ENCODE data around the gene MIXL1. TPM values are rescaled to one million over a fixed set of nuclear protein-coding genes. Genes with fewer than 3 reads are reported as not detected.
A peak's percentile ranks its signal among the peaks of the same experiment; 100 is the strongest.

The MIXL1 gene
- total and polyA plus RNA-seq, 2 of the 13 experiments (the other 11 are each of a cell fraction or from before 2014, with no cell fraction given): 7.6 to 18.5 TPM

- peak overlapping the region; percentile 87 to 97 (median 90) for H3K4me3 ChIP-seq (replicated peaks in 1 of 3; ENCODE audit: insufficient read depth in 1 of 3, low read depth in 2 of 3, low read length in 3 of 3)
- POLR2A ChIA-PET: no interaction called here
- in situ Hi-C loops (cut with HindIII; ENCODE audit: extremely low pct_ligation_motif_present, low pct_unique_long_range_greater_than_20kb): loop anchor here (5.0 kb wide), 1 partner anchor 55 kb away; no protein-coding TSS in a partner anchor
- DNase-seq (ENCODE audit: low spot score) (no peak), ATAC-seq (no peak), FAIRE-seq (no peak)
- H4K20me1 ChIP-seq (ENCODE audit: insufficient read depth, low read length): peaks cover 30% of the 10 kb centered on the region
- peaks cover 43% of the 10 kb centered on the region for H3K79me2 ChIP-seq (ENCODE audit: insufficient read depth, low read length)
- H3K27ac ChIP-seq (ENCODE audit: extremely low read length, insufficient read depth, low read length): peak overlapping the region; percentile 74
- 4% methylated on average over 3 of the region's 10 CpGs for WGBS (ENCODE audit: low lambda C conversion rate)
- CTCF ChIA-PET (ENCODE audit: low intra/inter-chr PET ratio, low total read pairs): no interaction called here
- no peaks in the 10 kb centered on the region for H3K9me3 ChIP-seq (ENCODE audit: low read length)
- no peaks in the 10 kb centered on the region; a peak in 1 of 5 replicates for H3K27me3 ChIP-seq (ENCODE audit: control insufficient read depth in 1 of 2, insufficient read depth in 2 of 2, low read length in 2 of 2)
- no peak overlapping the region for H2AFZ ChIP-seq (ENCODE audit: low read length)
- intact Hi-C loops (cut with micrococcal nuclease; ENCODE audit: unreplicated experiment): no loop called here
- peak overlapping the region; percentile 97 for H3K9ac ChIP-seq (ENCODE audit: insufficient read depth, low read depth, low read length)
- BruUV-seq (replicated peaks): TSS peak; percentile 94
- peaks cover 2% of the 10 kb centered on the region in 2 experiments; a peak in 2 of 5 replicates for H3K36me3 ChIP-seq (replicated peaks in 1 of 2; ENCODE audit: control insufficient read depth in 1 of 2, insufficient read depth in 2 of 2, low read length in 2 of 2)
- peaks cover 34% of the 10 kb centered on the region for H3K4me1 ChIP-seq (ENCODE audit: insufficient read depth, low read length)
- H3K4me2 ChIP-seq (ENCODE audit: low read depth, low read length): peak overlapping the region; percentile 76
- no peak for TF ChIP-seq XRCC5 (optimal IDR thresholded peaks at IDR 0.05; ENCODE audit: low read length)
- 0 out of 2 replicates have a peak, but pooled peaks have one; percentile 58 for TF ChIP-seq HDAC1 (CRISPR knock-in tag; IDR thresholded peaks at IDR 0.05)
- TF ChIP-seq HOXD1 (CRISPR knock-in tag; IDR thresholded peaks at IDR 0.05): 0 out of 2 replicates have a peak, but pooled peaks have one; percentile 4
- TF ChIP-seq, protein P1, sequence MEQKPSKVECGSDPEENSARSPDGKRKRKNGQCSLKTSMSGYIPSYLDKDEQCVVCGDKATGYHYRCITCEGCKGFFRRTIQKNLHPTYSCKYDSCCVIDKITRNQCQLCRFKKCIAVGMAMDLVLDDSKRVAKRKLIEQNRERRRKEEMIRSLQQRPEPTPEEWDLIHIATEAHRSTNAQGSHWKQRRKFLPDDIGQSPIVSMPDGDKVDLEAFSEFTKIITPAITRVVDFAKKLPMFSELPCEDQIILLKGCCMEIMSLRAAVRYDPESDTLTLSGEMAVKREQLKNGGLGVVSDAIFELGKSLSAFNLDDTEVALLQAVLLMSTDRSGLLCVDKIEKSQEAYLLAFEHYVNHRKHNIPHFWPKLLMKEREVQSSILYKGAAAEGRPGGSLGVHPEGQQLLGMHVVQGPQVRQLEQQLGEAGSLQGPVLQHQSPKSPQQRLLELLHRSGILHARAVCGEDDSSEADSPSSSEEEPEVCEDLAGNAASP (CRISPR knock-in tag; IDR thresholded peaks at IDR 0.05; ENCODE audit: borderline replicate concordance): no peak
- no peak for TF ChIP-seq MATR3 (CRISPR knock-in tag; IDR thresholded peaks at IDR 0.05)
- TF ChIP-seq ZNF841 (CRISPR knock-in tag; IDR thresholded peaks at IDR 0.05; ENCODE audit: borderline replicate concordance): no peak
- TF ChIP-seq CBFB (CRISPR knock-in tag; IDR thresholded peaks at IDR 0.05): no peak
- TF ChIP-seq MNT (IDR thresholded peaks at IDR 0.05): no peak
- TF ChIP-seq, protein P2, sequence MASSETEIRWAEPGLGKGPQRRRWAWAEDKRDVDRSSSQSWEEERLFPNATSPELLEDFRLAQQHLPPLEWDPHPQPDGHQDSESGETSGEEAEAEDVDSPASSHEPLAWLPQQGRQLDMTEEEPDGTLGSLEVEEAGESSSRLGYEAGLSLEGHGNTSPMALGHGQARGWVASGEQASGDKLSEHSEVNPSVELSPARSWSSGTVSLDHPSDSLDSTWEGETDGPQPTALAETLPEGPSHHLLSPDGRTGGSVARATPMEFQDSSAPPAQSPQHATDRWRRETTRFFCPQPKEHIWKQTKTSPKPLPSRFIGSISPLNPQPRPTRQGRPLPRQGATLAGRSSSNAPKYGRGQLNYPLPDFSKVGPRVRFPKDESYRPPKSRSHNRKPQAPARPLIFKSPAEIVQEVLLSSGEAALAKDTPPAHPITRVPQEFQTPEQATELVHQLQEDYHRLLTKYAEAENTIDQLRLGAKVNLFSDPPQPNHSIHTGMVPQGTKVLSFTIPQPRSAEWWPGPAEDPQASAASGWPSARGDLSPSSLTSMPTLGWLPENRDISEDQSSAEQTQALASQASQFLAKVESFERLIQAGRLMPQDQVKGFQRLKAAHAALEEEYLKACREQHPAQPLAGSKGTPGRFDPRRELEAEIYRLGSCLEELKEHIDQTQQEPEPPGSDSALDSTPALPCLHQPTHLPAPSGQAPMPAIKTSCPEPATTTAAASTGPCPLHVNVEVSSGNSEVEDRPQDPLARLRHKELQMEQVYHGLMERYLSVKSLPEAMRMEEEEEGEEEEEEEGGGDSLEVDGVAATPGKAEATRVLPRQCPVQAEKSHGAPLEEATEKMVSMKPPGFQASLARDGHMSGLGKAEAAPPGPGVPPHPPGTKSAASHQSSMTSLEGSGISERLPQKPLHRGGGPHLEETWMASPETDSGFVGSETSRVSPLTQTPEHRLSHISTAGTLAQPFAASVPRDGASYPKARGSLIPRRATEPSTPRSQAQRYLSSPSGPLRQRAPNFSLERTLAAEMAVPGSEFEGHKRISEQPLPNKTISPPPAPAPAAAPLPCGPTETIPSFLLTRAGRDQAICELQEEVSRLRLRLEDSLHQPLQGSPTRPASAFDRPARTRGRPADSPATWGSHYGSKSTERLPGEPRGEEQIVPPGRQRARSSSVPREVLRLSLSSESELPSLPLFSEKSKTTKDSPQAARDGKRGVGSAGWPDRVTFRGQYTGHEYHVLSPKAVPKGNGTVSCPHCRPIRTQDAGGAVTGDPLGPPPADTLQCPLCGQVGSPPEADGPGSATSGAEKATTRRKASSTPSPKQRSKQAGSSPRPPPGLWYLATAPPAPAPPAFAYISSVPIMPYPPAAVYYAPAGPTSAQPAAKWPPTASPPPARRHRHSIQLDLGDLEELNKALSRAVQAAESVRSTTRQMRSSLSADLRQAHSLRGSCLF (CRISPR knock-in tag; IDR thresholded peaks at IDR 0.05; ENCODE audit: borderline replicate concordance): no peak
- TF ChIP-seq KLF16 (CRISPR knock-in tag; IDR thresholded peaks at IDR 0.05): peak in 1 of 2 experiments; percentile 40; a peak in 1 of 4 replicates
- no peak for TF ChIP-seq HCFC1 (IDR thresholded peaks at IDR 0.05; ENCODE audit: low read depth, low read length)
- TF ChIP-seq ZNF547 (CRISPR knock-in tag; IDR thresholded peaks at IDR 0.05): peak; percentile 34; the same call in 1 of the 2 replicates
- TF ChIP-seq, protein P3, sequence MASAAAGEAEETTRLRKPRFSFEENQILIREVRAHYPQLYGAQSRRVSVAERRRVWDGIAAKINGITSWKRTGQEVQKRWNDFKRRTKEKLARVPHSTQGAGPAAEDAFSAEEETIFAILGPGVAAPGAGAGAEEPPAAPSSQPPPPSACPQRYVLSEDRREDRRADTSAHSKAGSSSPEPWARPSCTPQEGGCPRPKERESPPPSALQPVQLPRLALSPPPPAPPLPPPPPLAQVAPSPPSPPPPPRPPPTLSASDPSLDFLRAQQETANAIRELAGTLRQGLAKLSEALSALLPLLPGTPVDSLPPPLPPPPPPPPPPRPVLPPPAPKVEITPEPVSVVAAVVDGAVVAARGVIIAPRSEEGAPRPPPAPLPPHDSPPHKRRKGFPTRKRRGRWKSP (CRISPR knock-in tag; IDR thresholded peaks at IDR 0.05): no peak
- no peak; the same call in 1 of the 2 replicates for TF ChIP-seq SALL1 (CRISPR knock-in tag; IDR thresholded peaks at IDR 0.05)
- no peak for TF ChIP-seq ZNF619 (CRISPR knock-in tag; IDR thresholded peaks at IDR 0.05)
- 0 out of 2 replicates have a peak, but pooled peaks have one; percentile 5 for TF ChIP-seq BRF2 (CRISPR knock-in tag; IDR thresholded peaks at IDR 0.05)
These were observed 36.5 kb upstream of the MIXL1 start for GRCh38 chr1:226187019-226187322.
